SK-N-SH (cell line): ENCODE measurements around the gene USP36. TPM values are rescaled to one million over a fixed set of nuclear protein-coding genes. Genes with fewer than 3 reads are reported as not detected.

Experiments
- CTCF ChIA-PET: fragments of 300-600, 350-600 bp; formaldehyde crosslinking; extraction: SDS; loops from one replicate; lab custom pipeline; 2021; lab: Yijun Ruan, JAX
- POLR2A ChIA-PET: fragments of 350-600 bp; sonication (Branson Sonifier 250); formaldehyde crosslinking; extraction: SDS; loops from one replicate; lab custom pipeline; 2020; ENCODE audit warnings: antibody characterized with exemption, inconsistent platforms; lab: Yijun Ruan, JAX
- DNase-seq: peaks from one replicate; pipeline ENCODE4 v3.0.0; 2012
- H2AFZ ChIP-seq: fragments of 200-600 bp; sonication (generic); 2 replicates; pipeline ENCODE4 v1.8.1; 2016; ENCODE audit warnings: antibody characterized with exemption, mild to moderate bottlenecking, low read depth
- H3F3A ChIP-seq: fragments of 200-600 bp; sonication (generic); replicated peaks from 2 replicates; pipeline ENCODE3; 2016; ENCODE audit warnings: antibody characterized with exemption, mild to moderate bottlenecking; ENCODE audit not compliant: insufficient read depth
- H3K27ac ChIP-seq, 2 experiments: fragments of 200-500 bp in 1 of 2; fragments of 200-600 bp in 1 of 2; sonication (Bioruptor generic) in 1 of 2; sonication (generic), shearing (Covaris generic) in 1 of 2; 2 replicates each; pipeline versions ENCODE4 v1.5.1 to v1.6.1; 2014 to 2016; ENCODE audit warnings: low read depth in 2 of 2, inconsistent platforms in 1 of 2, low read length in 1 of 2, mild to moderate bottlenecking in 1 of 2, mixed read lengths in 1 of 2
- H3K27me3 ChIP-seq: fragments of 200-600 bp; sonication (generic), shearing (Covaris generic); 2 replicates; pipeline ENCODE4 v1.6.1; 2016; ENCODE audit warnings: mixed run types; ENCODE audit not compliant: insufficient read depth
- H3K36me3 ChIP-seq, 2 experiments: fragments of 200-500 bp in 1 of 2; fragments of 200-600 bp in 1 of 2; sonication (Bioruptor generic) in 1 of 2; sonication (generic) in 1 of 2; replicated peaks in 1 of 2; 2 replicates each; pipeline versions ENCODE3 to v1.5.1; 2014 to 2016; ENCODE audit warnings: low read length in 1 of 2, mild to moderate bottlenecking in 1 of 2; ENCODE audit not compliant: insufficient read depth in 2 of 2, control insufficient read depth in 1 of 2
- H3K4me1 ChIP-seq, 2 experiments: fragments of 200-500 bp in 1 of 2; fragments of 200-600 bp in 1 of 2; sonication (Bioruptor generic) in 1 of 2; sonication (generic), shearing (Covaris generic) in 1 of 2; 2 replicates each; pipeline versions ENCODE4 v1.5.1 to v1.6.1; 2014 to 2016; ENCODE audit warnings: low read depth in 1 of 2, low read length in 1 of 2, mixed run types in 1 of 2; ENCODE audit not compliant: insufficient read depth in 2 of 2, control insufficient read depth in 1 of 2
- H3K4me2 ChIP-seq: fragments of 200-600 bp; sonication (generic), shearing (Covaris generic); 2 replicates; pipeline ENCODE4 v1.6.1; 2017; ENCODE audit warnings: mixed run types
- H3K4me3 ChIP-seq, 2 experiments: fragments of 200-500 bp in 1 of 2; fragments of 200-600 bp in 1 of 2; sonication (Bioruptor generic) in 1 of 2; sonication (generic), shearing (Covaris generic) in 1 of 2; 2 replicates each; pipeline versions ENCODE4 v1.5.1 to v1.8.1; 2014 to 2016; ENCODE audit warnings: low read depth in 2 of 2, inconsistent platforms in 1 of 2, low read length in 1 of 2, mild to moderate bottlenecking in 1 of 2, mixed read lengths in 1 of 2, moderate library complexity in 1 of 2
- H3K79me2 ChIP-seq: fragments of 200-600 bp; sonication (generic); 2 replicates; pipeline ENCODE4 v1.8.1; 2017; ENCODE audit warnings: mild to moderate bottlenecking; ENCODE audit not compliant: insufficient read depth
- H3K9ac ChIP-seq: fragments of 200-600 bp; sonication (generic); 2 replicates; pipeline ENCODE4 v1.6.1; 2017; ENCODE audit warnings: mixed run types
- H3K9me2 ChIP-seq: fragments of 200-600 bp; sonication (generic); 2 replicates; pipeline ENCODE4 v1.6.1; 2017; ENCODE audit warnings: mixed run types
- H3K9me3 ChIP-seq: fragments of 200-600 bp; sonication (generic); 2 replicates; pipeline ENCODE4 v1.6.1; 2017; ENCODE audit warnings: mixed run types, mild to moderate bottlenecking, moderate library complexity
- H4K20me1 ChIP-seq: fragments of 200-600 bp; sonication (generic); 2 replicates; pipeline ENCODE4 v1.6.1; 2017; ENCODE audit warnings: mild to moderate bottlenecking, mixed run types; ENCODE audit not compliant: insufficient read depth
- CTCF ChIP-seq: fragments of 200-600 bp; sonication (generic); IDR thresholded peaks from 2 replicates; pipeline ENCODE4 v1.6.1; 2017; ENCODE audit warnings: antibody characterized with exemption, mild to moderate bottlenecking, moderate library complexity
- ELF1 ChIP-seq: IDR thresholded peaks from 2 replicates; pipeline ENCODE4 v1.4.0; 2012
- EP300 ChIP-seq, 2 experiments: IDR thresholded peaks; 2 replicates each; pipeline versions ENCODE4 v1.4.0 to v1.6.1; 2012; ENCODE audit warnings: borderline replicate concordance in 1 of 2, low read depth in 1 of 2, low read length in 1 of 2
- EZH2phosphoT487 ChIP-seq: fragments of 200-600 bp; sonication (generic); IDR thresholded peaks from 2 replicates; pipeline ENCODE4 v1.6.1; 2017; ENCODE audit warnings: low read depth, mixed run types, mild to moderate bottlenecking, antibody characterized with exemption, moderate library complexity, borderline replicate concordance
- FOSL2 ChIP-seq: IDR thresholded peaks from 2 replicates; pipeline ENCODE4 v1.4.0; 2012; ENCODE audit warnings: low read depth, mild to moderate bottlenecking, moderate library complexity, borderline replicate concordance
- FOXJ3 ChIP-seq: sonication (generic); formaldehyde crosslinking; IDR thresholded peaks from 2 replicates; pipeline ENCODE4 v1.5.1; 2020; ENCODE audit warnings: mild to moderate bottlenecking, missing genetic modification reagents
- FOXM1 ChIP-seq: IDR thresholded peaks from 2 replicates; pipeline ENCODE4 v1.4.0; 2012; ENCODE audit warnings: low read depth, mild to moderate bottlenecking
- IRF3 ChIP-seq: fragments of 150-350 bp; IDR thresholded peaks from 2 replicates; pipeline ENCODE4 v1.6.1; 2016; ENCODE audit warnings: mild to moderate bottlenecking, low read depth, low read length
- JUND ChIP-seq: IDR thresholded peaks from 2 replicates; pipeline ENCODE4 v1.4.0; 2012
- MEF2A ChIP-seq: IDR thresholded peaks from 2 replicates; pipeline ENCODE4 v1.4.0; 2012; ENCODE audit warnings: low read depth, borderline replicate concordance
- NFIC ChIP-seq: IDR thresholded peaks from 2 replicates; pipeline ENCODE4 v1.4.0; 2012; ENCODE audit warnings: borderline replicate concordance
- PBX3 ChIP-seq: IDR thresholded peaks from 2 replicates; pipeline ENCODE4; 2012
- POLR2AphosphoS5 ChIP-seq: IDR thresholded peaks from 2 replicates; pipeline ENCODE4 v1.6.1; 2012; ENCODE audit warnings: low read depth, low read length
- RCOR1 ChIP-seq: fragments of 150-350 bp; IDR thresholded peaks from 2 replicates; pipeline ENCODE4 v1.6.1; 2017; ENCODE audit warnings: antibody characterized with exemption, low read length
- RFX5 ChIP-seq: IDR thresholded peaks from 2 replicates; pipeline ENCODE4 v1.6.1; 2012; ENCODE audit warnings: mild to moderate bottlenecking, improper control_type of control experiment, low read length
- SIN3A ChIP-seq: IDR thresholded peaks from 2 replicates; pipeline ENCODE4 v1.6.1; 2012; ENCODE audit warnings: low read depth, mild to moderate bottlenecking, low read length, moderate library complexity, borderline replicate concordance
- SMC3 ChIP-seq: IDR thresholded peaks from 2 replicates; pipeline ENCODE4 v1.6.1; 2012; ENCODE audit warnings: low read depth, low read length, improper control_type of control experiment
- TAF1 ChIP-seq: IDR thresholded peaks from 2 replicates; pipeline ENCODE4 v1.6.1; 2012; ENCODE audit warnings: low read depth, mild to moderate bottlenecking, low read length, moderate library complexity, borderline replicate concordance
- TCF12 ChIP-seq: IDR thresholded peaks from 2 replicates; pipeline ENCODE4 v1.4.0; 2012
- TEAD4 ChIP-seq: IDR thresholded peaks from 2 replicates; pipeline ENCODE4 v1.4.0; 2012; ENCODE audit warnings: mild to moderate bottlenecking, borderline replicate concordance; ENCODE audit not compliant: insufficient read depth
- USF2 ChIP-seq: fragments of 150-350 bp; IDR thresholded peaks from 2 replicates; pipeline ENCODE4 v1.6.1; 2017; ENCODE audit warnings: antibody characterized with exemption, low read length, low read depth, borderline replicate concordance
- WGBS: methylation state at CpG from one replicate; pipeline ENCODE4 v1.1.6; 2017; ENCODE audit warnings: low lambda C conversion rate; 5-methylcytosine and 5-hydroxymethylcytosine counted together
- polyA plus RNA-seq, 3 experiments: library from polyadenylated mRNA; depleted of rRNA; stranded (reverse); fragments of >200 nt; gene quantifications; 2 replicates each; pipeline ENCODE4 v1.2.3, GENCODE V29; 2012

USP36 gene
- polyA plus RNA-seq, 1 of the 3 experiments (the other 2 are of a cell fraction): 34.6 TPM

GRCh38 chr17:78797691-78798585, 42.7 kb downstream of the USP36 start:
- TF ChIP-seq FOXM1 (no peak), EZH2phosphoT487 (no peak), RFX5 (no peak), PBX3 (no peak), SMC3 (no peak), USF2 (no peak), ELF1 (no peak), CTCF (no peak), POLR2AphosphoS5 (no peak), TCF12 (no peak)
- TF ChIP-seq, all 33 proteins: peak for 0
- Histone ChIP-seq H3K9me3 (no peaks in the 10 kb centered on the region), H3K9me2 (no peaks in the 10 kb centered on the region), H3K9ac (no peak overlapping the region), H3K79me2 (peaks cover 18% of the 10 kb centered on the region; the same call in 1 of the 2 replicates), H2AFZ (no peak overlapping the region), H3K4me2 (no peak overlapping the region), H3K4me1 (no peaks in the 10 kb centered on the region), H3K36me3 (peaks cover 57 to 75% of the 10 kb centered on the region in 2 experiments), H3K27ac (no peak overlapping the region), H3F3A (peaks cover 7% of the 10 kb centered on the region), H3K4me3 (no peak overlapping the region), H4K20me1 (peaks cover 13% of the 10 kb centered on the region), H3K27me3 (no peaks in the 10 kb centered on the region)
- ChIA-PET POLR2A (no interaction called here), CTCF (interaction anchor here (1.3 to 3.7 kb wide), 7 partner anchors 8 to 300 kb away, joined by 3 to 35 read pairs (median 7); partner anchors contain the start of gene USP36)
- 95% methylated on average over 22 of the region's 28 CpGs for WGBS
- DNase-seq: no peak

GRCh38 chr17:78797213-78797612, 43.4 kb downstream of the USP36 start:
- Histone ChIP-seq H3F3A (peaks cover 7% of the 10 kb centered on the region), H3K27me3 (no peaks in the 10 kb centered on the region), H3K9me3 (no peaks in the 10 kb centered on the region), H3K79me2 (peaks cover 16% of the 10 kb centered on the region; the same call in 1 of the 2 replicates), H3K27ac (no peak overlapping the region), H3K36me3 (peaks cover 55 to 68% of the 10 kb centered on the region in 2 experiments), H3K9me2 (no peaks in the 10 kb centered on the region), H3K4me1 (peaks cover 0 to 2% of the 10 kb centered on the region in 2 experiments; a peak in 1 of 4 replicates), H3K4me2 (no peak overlapping the region), H4K20me1 (peaks cover 13% of the 10 kb centered on the region), H2AFZ (no peak overlapping the region), H3K9ac (no peak overlapping the region), H3K4me3 (no peak overlapping the region)
- DNase-seq: no peak
- WGBS: 92% methylated on average over 11 of the region's 11 CpGs
- CTCF ChIA-PET: interaction anchor here (1.3 to 2.6 kb wide), 3 partner anchors 32 to 174 kb away, joined by 3 to 24 read pairs (median 4); no protein-coding TSS in a partner anchor
- POLR2A ChIA-PET: no interaction called here
- no peak for TF ChIP-seq TAF1
- TF ChIP-seq FOXJ3 (CRISPR knock-in tag): no peak
- no peak for TF ChIP-seq MEF2A
- TF ChIP-seq EZH2phosphoT487: no peak
- TF ChIP-seq RCOR1: no peak
- TF ChIP-seq EP300 (IDR thresholded peaks at IDR 0.05; ENCODE audit: borderline replicate concordance in 1 of 2, low read depth in 1 of 2, low read length in 1 of 2): no peak
- no peak for TF ChIP-seq NFIC
- no peak for TF ChIP-seq JUND
- TF ChIP-seq SIN3A: no peak
- no peak for TF ChIP-seq IRF3
- no peak for TF ChIP-seq TCF12
- TF ChIP-seq TEAD4: no peak
- TF ChIP-seq FOSL2: no peak
- TF ChIP-seq PBX3: no peak
